Measurements from ENCODE around the gene IRF3.

- no peak for TF ChIP-seq POLR2AphosphoS5 (IDR thresholded peaks at IDR 0.05; ENCODE audit: low read depth, low read length)
- TF ChIP-seq TAF1 (IDR thresholded peaks at IDR 0.05; ENCODE audit: borderline replicate concordance, insufficient read depth, low read length): no peak
Observed at GRCh38 chr19:49687150-49687549, 21.5 kb upstream of the IRF3 start.
